GM21367 (cell line): ENCODE measurements around the gene CNOT6.
"Not testable (repeated sequence)": the region's sequence is repeated elsewhere in the genome, so short reads cannot be mapped to it uniquely, and the experiment has no call there.

Experiments
- ATAC-seq: cut with Tn5 transposase; IDR thresholded peaks from one replicate; pipeline ENCODE4 v1.9.1; 2021; ENCODE audit not compliant: unreplicated experiment

CNOT6 gene

DNA sequence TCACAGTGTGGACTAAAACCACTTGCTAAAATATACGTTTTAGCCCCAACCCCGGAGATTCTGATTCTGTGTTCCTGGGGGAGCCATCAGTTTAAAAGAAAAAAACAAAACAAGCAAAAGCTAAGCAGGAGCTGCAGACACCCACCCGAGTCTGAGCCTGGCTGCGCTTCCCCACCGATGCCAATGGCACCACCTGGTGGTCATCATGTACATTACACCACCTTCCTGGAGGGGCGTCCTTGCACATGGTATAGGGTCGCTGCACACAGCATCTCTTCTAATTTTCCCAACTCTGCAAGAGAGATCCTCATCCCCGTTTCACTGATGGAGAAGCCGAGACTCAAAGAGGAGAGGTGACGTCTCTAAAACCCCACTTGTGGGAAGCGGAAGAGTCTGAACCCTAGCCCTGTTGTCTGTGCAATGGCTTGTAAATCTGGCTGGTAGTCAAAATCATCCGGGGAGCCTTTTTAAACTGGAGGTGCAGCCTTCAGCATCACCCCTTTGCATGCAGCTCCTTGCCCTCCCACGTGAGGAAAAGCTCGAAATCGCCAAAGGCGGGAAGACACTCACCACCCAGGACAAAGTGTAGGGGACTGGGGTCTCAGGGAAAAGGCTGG lies 23.1 kb upstream of the CNOT6 start:
- ATAC-seq: peak; percentile 57

- ATAC-seq: no peak
These were observed 22.3 kb upstream of the CNOT6 start for GRCh38 chr5:180471866-180472265.

DNA sequence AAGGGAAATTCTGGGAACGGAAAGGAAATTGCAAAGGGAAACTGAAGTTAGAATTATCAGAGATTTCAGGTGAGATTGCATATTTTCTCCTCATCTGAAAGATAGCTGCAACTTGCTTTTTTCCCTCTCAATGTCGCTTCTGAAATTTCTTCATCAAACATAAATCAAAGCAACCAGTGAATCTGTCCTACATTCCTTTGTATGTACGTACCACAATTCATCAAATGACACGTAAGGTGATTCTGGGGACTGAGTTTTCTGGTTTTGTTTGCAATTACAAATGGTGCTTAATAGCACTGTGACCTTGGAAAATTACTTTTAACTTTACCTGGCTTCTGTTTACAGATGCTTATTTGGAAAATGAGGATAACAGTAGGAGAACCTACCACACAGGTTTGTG lies 21.9 kb upstream of the CNOT6 start:
- no peak for ATAC-seq

DNA sequence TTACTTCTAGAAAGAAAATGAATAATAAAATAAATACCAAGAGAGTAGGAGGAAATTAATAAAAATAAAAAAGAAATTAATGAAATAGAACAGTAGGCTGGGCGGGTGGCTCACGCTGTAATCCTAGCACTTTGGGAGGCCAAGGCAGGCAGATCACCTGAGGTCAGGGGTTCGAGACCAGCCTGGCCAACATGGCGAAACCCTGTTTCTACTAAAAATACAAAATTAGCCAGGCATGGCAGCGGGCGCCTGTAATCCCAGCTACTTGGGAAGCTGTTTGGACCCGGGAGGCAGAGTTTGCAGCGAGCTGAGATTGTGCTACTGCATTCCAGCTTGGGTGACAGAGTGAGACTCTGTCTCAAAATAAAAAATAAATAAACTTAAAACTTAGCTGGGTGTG lies 20.8 kb upstream of the CNOT6 start:
- not testable (repeated sequence) for ATAC-seq

- no peak for ATAC-seq
These were observed 19.6 kb upstream of the CNOT6 start for GRCh38 chr5:180474569-180474968.

GRCh38 chr5:180475969-180476524 lies 18.1 kb upstream of the CNOT6 start:
- ATAC-seq: not testable (repeated sequence)

GRCh38 chr5:180484813-180485212 lies 9.4 kb upstream of the CNOT6 start:
- ATAC-seq: no peak

DNA sequence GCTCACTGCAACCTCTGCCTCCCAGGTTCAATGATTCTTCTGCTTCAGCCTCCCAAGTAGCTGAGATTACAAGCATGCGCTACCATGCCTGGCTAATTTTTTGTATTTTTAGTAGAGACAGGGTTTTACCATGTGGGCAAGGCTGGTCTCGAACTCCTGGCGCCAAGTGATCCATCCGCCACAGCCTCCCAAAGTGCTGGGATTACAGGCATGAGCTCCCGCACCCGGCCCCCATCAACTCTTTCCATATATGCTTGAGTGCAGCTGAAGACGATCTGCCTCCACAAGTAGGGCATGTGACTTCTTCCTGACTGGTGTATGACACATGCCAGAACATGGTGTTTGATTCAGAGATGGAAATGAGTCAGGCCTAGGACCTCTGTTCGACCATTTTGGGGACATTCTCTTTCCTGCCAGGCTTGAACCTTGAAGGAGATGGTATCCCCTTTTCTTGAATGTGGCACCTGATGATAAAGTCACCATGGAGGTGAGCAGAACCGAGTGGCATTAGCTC lies 7.5 kb upstream of the CNOT6 start:
- ATAC-seq: no peak

- ATAC-seq: no peak
These were observed 6.6 kb upstream of the CNOT6 start for GRCh38 chr5:180487556-180487955.

- no peak for ATAC-seq
These were observed 2.7 kb upstream of the CNOT6 start for GRCh38 chr5:180491496-180491895.

- ATAC-seq: no peak
These were observed 1.8 kb upstream of the CNOT6 start for GRCh38 chr5:180492226-180492903.

GRCh38 chr5:180494510-180495181 lies 467 bp downstream of the CNOT6 start:
- ATAC-seq: peak; percentile 32

- ATAC-seq: no peak
These were observed 1.1 kb downstream of the CNOT6 start for GRCh38 chr5:180495292-180495691.

DNA sequence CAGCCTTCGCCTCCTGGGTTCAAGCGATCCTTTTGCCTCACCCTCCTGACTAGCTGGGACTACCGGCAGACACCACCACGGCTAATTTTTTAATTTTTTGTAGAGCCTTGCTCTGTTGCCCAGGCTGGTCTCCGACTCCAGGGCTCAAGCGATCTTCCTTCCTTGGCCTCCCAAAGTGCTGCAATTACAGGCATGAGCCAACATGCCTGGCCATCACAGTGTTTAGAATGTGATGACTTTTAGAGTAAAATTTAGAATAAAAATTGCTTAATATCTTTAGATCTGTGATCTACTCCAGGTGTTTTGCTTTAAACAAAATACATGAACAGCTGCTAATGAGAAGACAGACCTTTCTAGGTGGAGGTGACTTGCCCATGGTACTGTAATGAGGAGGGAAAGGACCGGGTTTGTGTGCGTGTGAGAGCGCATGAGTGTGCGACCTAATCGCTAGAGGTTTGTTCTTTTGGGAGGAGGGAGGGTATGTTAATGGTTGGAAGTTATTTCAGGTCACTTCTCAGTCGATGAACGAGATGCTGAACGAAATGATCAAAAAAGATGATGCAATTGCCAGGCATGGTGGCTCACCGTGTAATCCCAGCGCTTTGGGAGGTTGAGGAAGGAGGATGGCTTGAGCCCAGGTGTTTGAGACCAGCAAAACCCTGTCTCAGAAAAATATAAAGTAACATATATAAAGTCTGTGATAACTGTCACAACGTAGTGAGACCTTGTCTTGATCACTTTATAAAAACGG lies 2.0 kb downstream of the CNOT6 start:
- ATAC-seq: no peak

- ATAC-seq: not testable (repeated sequence)
These were observed 2.6 kb downstream of the CNOT6 start for GRCh38 chr5:180496806-180497205.

- ATAC-seq: not testable (repeated sequence)
These were observed 3.7 kb downstream of the CNOT6 start for GRCh38 chr5:180497865-180498264.

- no peak for ATAC-seq
These were observed 4.2 kb downstream of the CNOT6 start for GRCh38 chr5:180498378-180498777.

DNA sequence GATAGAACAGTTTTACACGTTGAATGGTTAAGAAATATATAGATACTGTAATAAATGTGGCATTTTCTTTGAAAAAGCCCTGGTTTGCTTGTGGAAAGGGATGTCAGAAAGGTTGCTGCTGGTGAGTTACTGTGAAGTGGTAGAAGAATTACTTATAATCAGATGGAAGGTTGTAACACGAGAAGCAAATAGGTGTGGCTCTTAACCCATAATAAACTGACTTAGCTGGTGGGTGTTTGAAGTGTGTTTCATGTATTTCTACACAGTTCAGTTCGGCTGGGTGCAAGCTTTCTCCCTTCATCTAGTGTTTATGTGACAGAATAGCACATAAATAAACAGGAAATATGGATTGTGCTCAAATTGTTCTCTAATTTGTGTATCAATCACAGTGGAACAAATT lies 5.5 kb downstream of the CNOT6 start:
- no peak for ATAC-seq

DNA sequence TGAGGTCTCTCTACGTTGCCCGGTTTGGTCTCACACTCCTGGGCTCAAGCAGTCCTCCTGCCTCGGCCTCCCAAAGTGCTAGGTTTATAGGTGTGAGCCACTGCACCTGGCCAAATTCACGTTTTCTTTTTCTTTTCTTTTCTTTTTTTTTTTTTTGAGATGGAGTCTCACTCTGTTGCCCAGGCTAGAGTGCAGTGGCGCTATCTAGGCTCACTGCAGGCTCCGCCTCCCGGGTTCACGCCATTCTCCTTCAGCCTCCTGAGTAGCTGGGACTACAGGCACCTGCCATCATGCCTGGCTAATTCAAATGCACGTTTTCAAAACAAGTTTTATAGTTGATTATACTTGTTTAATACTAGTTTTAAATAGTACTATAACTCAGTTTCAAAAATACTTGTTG lies 6.1 kb downstream of the CNOT6 start:
- not testable (repeated sequence) for ATAC-seq

GRCh38 chr5:180507661-180508060 lies 13.5 kb downstream of the CNOT6 start:
- no peak for ATAC-seq

DNA sequence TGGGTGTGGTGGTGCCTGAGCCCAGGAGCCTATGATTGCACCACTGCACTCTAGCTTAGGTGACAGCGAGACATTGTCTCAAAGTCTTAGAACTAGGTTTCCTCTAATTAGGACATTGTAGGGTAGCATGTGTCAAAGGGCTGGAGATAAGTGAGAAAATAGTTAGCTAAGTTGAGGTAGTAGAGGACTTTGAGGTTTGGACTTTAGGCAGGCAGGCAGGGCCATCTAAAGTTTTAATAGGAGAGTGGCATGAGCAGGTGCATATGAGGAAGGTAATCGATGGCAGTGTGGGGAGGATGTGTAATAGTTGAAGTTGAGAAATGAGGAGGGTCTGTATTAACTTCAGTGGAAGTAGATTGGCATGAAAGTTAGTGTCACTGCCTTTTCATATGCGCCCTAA lies 21.1 kb downstream of the CNOT6 start:
- no peak for ATAC-seq
